GM21717 (cell line): ENCODE data around the gene MAGOH.

Experiments used
- ATAC-seq: cut with Tn5 transposase; IDR thresholded peaks from one replicate; pipeline ENCODE4 v1.9.1; 2021; ENCODE audit warnings: mild to moderate bottlenecking, moderate library complexity; ENCODE audit not compliant: unreplicated experiment

The MAGOH gene

DNA sequence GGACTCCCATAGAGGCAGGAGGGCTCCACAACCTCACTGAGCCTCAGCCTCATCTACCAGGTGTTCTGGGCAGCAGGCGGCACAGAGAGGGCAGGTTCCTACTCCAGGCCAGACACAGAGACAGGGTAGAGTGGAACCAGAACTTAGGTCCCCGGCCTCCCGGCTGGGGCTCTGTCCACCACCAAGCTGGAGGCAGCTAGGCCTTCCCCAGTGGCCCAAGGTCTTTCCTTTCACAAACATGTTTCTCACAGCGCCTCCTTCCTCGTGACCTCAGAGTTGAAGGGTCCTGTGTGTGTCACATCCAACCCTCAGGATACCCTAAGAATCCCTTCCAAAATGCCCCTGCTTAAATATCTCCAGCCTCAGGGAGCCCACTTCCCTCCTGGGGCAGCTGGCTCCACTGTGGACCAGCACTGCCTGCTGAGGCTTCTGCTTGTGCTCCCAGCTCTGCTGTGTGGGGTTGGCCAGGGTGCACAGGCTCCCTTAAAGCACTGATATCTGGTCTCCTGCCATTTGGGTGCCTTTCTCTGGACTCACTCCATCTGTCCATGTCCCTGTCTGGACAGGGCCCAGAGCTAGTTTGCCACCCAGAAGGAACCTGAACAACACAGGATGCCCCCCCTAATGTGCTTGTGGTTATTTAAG is 33.2 kb upstream of the MAGOH start:
- ATAC-seq, result no peak

DNA sequence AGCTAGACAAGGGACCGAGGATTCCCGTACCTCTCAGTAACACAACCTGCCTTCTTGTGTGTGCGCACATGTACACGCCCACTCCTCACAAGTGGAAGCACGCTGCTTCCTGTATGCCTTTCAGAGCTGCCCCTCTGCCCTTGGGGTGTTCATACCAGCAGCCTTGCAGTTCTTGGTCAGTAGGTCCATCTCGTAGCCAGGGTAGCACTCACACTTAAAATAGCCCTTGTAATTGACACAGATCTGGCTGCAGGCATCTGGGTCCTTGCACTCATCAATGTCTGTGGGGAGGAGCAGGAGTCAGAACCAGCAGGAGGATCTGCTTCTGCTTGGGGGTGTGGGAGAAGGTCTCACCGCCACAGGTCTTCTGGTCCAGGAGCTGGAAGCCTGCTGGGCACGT is 32.6 kb upstream of the MAGOH start:
- ATAC-seq, result no peak

DNA sequence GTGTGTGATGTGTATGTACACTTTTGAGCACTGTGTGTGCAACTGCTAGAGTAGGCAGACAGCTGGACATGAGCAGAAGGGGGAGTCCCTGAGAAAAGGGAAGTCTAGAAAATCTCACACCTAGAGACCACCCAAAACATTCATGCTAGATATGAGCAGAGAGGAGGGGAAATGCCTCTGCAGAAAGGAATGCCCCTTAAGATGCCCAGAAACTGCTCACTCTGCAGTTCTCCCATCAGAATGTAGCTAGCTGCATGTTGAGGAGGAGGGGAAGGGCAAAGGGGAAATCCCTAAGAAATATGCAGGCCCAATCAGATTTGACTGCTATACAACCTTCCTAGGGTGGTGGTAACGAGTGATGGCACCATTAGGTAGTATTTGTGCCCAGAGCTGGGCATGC is 31.8 kb upstream of the MAGOH start:
- ATAC-seq, result no peak

DNA sequence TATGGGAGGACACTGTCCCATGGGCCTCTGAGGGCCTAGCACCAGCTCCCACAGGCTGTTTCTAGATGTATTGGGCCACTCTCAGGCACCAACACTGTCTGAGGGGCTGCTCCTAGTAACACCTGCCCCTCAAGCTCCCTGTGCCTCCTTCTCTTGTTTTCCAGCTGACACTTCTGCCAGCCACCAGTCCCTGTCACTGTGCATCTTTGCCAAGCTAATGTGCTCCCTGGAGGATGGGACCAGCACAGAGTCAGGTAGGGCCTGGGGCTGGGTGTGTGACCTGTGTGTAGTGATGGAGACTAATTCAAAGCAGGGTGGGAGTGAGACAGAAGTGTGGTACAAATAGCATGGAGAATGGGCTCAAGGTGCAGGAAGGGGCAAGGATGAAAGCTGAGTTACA is 29.4 kb upstream of the MAGOH start:
- no peak for ATAC-seq

DNA sequence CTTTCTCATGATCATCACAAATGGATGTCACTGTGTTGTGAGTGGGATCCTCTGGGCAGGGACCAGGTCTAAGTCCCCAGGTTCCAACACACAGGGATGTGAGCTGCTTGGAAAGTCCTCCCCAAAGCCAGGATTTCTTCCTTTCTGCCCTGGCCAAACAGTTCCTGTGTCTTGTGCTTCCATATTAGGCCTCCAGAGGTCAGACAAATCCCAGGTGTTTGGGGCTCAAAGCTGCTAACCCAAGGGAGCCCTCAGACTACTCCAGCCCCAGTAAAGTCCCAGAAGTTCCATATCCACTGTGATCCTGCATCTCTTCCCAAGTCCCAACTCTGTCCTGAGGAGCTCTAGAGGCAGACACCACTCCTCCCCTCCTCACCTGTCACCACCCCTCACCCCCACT is 27.7 kb upstream of the MAGOH start:
- no peak for ATAC-seq

DNA sequence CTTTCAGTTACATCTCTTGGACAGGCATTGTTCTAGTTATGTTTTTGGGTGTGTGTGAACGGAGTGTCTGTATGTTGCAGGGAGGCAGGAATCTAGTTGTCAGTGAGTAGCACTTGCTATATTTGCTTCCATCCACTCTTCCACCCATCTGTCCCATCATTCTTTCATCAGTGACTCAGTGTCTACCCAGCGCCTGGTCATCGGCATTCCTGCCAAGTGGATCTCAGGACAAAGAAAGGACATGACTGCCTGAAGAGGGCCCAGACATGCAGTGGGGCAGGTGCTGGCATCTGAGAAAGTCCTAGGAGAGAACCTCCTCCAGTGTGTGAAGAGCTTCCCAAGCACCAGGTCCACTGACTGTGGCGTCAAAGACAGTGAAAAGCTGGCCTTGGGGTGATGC is 27.3 kb upstream of the MAGOH start:
- ATAC-seq, result no peak

DNA sequence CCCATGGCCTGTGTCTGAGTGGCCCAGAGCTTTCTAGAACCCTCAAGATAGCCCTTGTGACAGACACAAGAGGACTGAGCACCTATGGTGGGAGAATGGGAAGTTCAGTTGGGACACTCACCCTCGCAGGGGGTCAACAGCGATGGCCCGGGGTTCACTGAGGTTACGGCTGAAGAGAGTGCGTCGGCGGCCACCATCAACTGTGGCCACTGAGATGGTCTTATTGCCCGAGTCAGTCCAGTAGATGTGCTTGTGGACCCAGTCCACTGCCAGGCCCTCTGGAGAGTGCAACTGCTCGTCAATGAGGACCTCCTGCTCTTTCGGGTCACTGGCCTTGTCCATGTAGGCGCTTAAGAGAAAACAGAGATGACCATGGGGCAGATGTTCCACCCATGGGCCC is 25.7 kb upstream of the MAGOH start:
- ATAC-seq, result no peak

DNA sequence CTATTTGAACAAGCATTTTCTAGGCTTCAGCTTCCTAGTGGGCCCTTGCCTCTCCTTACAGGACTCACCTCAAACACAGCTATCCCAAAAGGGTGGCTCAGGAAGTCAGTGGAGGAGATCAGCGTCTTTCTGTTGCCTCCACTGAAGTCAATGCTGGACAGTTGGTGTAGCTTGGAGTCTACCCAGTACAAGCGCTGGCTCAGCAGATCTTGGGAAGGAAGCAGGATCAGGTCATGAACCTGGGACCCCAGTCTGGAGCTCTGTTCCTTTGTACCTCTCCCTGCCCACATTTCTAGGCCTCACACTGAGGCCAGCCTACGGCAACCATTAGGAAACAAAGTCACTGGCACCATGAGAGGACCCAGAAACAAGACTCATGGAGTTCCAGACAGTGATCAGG is 23.7 kb upstream of the MAGOH start:
- no peak for ATAC-seq

DNA sequence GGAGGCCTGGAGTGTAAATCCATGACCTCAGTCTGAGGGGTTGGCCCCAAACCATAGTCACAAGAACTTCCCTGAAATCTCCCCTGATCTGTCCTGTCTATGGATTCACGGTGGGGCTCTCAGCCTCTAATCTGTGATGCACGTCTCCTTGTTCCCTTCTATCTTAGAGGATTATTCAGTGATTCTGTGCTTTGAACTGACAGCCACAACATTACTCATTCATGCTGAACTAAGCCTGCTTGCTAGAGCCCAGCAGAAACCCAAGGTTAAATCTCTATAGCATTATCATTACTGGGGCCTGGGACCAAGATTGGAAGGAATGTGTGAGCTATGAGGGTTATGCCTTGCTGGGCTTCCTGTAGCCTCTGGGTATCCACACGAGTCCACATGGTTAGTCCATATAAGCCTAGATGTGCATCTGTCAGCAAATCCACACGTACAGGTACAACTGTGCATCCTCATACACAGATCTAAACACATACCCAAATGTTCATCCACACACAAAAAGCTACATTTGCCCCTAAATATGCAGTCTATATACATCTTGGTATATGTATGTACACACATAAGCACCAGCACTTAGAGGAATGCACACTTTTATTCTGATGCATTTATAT is 22.4 kb upstream of the MAGOH start:
- ATAC-seq, result no peak

DNA sequence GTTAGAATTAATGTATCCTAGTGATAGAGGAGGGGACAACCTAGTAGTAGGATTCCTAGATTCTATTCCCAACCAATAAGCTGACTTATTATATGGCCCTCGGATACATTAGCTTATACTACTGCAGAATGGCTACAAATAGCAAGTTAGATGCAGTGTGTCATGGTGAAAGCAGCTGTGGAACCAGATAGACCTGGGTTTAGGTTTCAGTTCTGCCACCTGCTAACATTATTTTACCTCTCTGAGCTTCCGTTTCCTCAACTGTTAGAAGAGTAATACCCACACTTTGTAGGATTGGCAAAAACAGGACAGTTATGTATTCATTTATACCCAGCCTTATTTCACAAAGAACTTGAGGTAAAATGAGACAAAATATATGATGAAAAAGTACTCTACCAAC is 21.6 kb upstream of the MAGOH start:
- peak; percentile 50 for ATAC-seq

DNA sequence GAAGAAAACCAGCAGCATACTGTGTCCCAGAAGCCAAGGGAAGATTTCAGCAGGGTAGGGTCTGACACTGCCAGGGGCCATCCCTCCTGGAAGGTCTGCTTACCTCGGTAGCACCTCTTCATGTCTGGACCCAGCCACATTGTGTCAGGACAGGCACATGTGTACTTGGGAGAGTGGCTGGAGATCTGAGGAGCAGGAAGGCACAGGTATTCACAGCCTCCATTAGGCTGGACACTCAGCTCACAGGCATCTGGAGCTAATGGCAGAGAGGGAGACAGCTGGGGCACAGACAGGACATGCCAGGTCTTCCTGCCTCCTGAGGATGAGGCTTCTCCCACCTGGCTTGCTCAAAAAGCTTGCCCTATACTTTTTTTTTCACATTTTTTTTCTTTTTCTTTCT is 19.9 kb upstream of the MAGOH start:
- ATAC-seq, result no peak

DNA sequence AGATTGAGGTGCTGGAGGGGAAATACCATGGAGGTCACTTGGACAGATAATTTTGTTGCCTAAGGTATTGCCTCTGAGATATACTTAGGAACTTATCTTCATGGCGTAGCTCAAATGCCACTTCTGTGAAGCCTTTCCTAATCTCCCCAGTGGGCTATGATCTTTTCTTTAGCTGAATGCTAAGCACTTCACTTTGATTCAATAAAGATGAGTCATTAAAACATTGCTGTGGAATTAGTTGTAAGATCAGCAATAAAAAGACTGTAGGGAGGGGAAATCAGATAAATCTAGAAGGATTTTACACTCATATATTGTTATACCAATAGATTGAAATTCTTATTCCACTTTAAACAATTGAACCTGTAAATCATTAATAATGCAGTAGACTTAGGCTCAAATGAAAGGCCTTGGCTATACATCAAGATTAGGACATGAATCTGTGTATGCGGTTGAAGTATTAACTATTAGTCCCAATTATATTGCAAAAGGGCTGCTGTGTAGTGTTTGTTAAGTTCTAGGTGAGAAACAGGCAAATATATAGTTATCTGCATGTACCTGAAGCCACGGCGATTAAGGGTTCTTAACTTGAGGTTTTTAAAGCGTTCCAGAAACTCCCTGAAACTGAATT is 19.2 kb upstream of the MAGOH start:
- ATAC-seq, result no peak

DNA sequence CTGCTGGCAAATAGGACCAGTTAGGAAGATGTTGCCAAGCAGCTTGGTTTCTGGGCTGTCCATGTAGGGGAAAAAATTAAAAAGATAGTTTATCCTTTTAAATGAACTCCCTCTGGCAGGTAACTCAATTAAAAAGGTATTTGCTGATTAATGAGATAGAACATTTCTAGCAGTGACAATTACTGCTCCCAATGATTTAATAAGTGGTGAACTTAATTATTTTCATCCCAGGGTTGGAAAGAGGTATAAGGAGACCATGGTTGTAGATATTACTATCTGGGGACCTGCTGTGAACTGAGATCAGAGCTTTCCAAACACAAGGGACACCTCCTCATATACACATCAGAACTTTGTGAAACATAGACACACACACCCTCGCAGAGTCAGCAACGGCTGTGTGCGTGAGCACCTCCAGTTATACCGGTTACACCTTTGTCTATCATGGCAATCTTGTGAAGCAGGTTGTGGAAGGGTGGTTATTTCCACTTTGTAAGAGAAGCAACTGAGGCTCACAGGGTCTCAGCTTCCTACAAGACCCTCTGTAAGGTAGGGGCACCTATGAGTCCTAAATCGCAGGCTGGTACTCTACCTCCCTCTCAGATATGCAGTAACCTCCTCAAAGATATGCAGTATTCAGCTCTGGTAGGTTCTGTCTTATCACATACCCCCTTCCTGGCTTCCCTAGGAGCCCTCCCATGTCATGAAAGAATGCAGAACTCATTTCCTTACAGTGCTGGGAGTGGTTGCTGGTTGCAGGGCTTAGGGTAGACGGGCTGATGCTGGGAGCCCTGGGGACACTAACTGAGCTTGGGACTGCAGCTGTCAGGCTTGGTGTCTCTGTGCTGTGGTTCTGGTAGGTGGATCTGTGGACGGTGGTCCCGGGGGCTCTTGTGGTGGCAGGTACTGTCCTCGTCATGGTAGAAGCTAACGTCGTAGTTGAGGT is 18.5 kb upstream of the MAGOH start:
- no peak for ATAC-seq

DNA sequence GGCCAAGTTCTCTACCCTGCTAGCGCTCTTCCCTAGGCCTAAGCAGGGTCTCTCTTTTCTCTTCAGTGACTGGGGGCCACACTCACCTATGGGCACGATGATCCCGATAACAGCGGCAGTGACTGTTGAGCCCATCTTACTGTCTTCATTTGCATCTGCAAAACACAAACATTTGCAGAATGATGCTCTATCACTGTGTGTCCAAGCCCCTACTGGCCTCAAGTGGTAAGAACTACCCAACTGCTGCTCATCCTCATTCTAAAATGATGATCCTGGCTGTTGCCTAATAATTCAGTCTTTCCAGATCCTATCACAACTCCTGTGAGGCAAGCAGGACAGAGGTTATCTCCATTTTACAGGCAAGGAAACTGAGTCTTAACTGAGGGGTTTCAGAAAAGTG is 16.7 kb upstream of the MAGOH start:
- ATAC-seq, result no peak

DNA sequence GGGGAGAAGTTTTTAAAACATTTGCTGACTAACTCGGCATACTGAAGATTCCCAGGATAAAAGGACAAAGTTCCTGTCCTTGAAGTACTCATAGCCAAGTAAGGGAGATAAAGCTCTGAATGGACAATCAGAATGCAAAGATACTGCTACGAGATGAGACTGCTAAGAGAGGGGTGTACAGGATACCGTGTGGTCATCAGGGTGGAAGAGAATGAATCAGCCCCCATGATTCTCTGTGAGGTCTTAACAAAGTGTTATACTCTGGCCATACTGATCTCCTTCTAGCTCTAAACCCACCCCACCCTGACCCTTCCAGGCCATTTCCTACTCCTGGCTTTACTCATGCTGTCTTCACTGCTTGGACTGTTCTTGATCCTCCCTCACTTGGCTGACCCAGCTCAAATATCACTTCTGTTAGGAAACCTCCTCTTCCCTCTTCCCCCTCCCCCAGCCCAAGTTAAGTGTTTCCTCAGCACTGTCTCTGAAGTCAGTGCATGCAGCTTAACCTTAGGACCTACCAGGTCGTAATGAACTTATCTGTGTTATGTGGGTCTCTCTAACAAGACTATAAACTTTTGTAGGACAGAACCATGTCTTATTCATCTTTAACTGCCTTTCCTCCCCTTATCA is 15.8 kb upstream of the MAGOH start:
- ATAC-seq, result no peak

DNA sequence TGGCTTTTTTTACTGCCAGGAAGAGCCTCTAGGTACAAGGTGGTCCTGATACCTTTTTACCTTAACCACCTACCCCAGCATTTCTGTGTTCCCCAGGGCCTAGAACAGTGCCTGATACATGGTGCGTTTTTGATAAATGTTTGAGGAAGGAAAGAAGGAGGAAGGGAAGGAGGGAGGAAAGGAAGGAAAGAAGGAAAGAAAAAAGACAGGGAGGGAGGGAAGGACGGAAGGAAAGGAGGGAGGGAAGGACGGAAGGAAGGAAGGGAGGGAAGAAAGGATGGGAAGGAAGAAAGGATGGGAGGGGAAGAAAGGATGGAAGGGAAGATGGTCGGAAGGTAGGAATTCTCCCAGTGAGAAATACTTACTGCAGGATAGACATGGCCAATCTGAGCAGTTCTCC is 12.0 kb upstream of the MAGOH start:
- no peak for ATAC-seq

DNA sequence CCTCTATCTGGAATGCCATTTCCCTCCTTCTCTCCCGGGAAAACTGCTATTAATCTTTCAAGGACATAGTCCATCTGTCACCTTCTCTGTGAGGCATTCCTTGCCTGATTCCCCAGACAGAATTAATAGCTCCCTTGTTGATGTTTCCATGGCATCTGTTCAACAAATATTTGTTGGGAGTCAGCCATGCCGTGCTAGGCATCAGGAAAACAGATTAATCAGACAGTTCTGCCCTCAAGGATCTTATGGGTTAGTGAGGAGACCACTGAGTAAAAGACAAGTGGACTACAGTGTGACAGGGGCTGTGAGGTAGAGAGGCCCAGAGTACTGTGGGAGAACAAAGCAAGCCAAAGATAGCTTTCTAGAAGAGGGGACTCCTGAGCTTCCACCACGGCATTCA is 11.4 kb upstream of the MAGOH start:
- ATAC-seq, result no peak

DNA sequence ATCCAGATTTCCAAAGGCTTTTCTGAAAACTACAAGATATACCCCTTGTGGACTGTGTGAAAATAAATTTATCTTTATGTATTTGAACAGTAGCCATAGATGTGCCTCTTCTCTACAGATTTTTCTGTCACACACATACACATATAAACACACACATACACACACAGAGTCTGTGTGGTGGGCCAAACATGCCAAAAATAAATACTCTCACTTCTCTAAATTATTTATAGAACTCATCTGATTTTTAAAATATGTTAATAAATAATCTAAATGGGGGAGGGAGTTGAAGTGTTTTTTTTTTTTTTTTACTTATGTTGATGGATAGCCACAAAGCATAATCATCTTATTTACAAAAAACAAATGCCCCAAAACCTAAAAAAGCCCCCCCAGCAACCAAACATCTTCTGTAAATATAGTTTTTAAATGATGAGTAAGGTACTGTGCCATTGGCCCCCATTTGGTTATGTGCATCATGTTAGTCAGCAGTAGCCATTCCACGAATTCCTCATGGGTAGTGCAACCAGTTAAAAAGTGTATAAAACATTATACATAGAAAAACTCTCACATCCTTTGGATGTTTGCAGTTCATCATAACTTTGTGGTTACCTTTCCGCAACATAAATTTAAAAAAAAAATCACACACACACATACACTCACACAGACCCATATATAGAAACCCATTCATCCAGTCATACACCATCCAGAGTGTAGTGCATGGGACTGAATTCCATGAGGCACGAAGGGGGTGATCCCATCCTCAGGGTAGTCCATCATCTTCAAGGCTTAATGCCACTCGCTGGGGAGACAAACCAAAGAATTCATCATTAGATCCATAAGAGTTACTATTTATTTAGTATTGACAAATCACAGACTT is 8.2 kb upstream of the MAGOH start:
- no peak for ATAC-seq

DNA sequence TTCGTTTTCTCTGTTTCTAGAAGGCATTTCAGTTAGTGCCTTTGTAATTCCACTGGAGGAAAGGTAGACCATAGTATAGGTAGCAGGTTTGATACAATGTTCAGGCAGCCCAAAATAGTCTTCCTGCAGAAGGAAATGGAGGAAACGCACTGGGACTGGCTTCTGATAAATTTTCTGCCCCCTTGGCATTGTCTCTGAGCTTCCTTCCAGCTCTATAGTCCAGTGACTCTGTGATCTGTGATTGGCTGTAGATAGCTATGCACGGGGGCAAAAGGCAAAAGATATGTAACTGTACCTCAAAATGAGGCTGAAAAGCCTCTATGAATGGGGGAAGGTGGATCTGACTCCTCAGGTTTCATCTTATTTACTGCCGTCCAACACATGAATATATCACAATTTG is 5.8 kb upstream of the MAGOH start:
- ATAC-seq, result no peak

DNA sequence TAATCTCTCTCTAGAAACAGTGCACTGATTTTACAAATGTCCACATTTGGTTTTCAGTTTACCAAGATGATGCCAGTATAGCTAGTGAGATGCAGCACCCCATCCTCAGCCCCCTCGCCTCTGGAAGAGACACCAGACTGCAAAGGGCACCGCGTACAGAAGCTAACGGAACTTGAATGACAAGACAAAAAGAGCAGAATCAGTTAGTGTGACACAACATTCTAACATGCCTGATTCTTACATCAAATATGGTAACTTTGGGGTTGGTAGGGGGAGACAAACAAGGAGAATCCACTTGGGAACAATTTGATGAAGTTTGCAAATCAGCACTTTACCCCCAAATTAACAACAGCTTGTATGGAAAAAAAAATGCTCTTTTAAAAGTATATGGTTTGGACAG is 4.1 kb upstream of the MAGOH start:
- no peak for ATAC-seq
